Upper lobe of left lung (tissue), 4 donors: ENCODE measurements around the gene STAT5B.

Source experiments
- POLR2A ChIP-seq, 4 donors: fragments of 450-650 bp; IDR thresholded peaks; one replicate each; pipeline ENCODE4 v1.5.1; 2016 to 2017; ENCODE audit warnings: antibody characterized with exemption in 4 of 4, mild to moderate bottlenecking in 2 of 4
- POLR2AphosphoS5 ChIP-seq, 2 donors: sonication (generic); formaldehyde crosslinking; IDR thresholded peaks; one replicate each; pipeline ENCODE4 v1.5.1; 2017; ENCODE audit warnings: antibody characterized with exemption in 2 of 2
- TF ChIP-seq, protein P1 (sequence below), 6 experiments: fragments of 450-650 bp in 4 of 6; fragments of 200-600 bp in 2 of 6; sonication (generic) in 2 of 6; IDR thresholded peaks; one replicate each; pipeline ENCODE4 v1.5.1; 2016 to 2019; ENCODE audit warnings: antibody characterized with exemption in 6 of 6

- TF ChIP-seq, protein P1, sequence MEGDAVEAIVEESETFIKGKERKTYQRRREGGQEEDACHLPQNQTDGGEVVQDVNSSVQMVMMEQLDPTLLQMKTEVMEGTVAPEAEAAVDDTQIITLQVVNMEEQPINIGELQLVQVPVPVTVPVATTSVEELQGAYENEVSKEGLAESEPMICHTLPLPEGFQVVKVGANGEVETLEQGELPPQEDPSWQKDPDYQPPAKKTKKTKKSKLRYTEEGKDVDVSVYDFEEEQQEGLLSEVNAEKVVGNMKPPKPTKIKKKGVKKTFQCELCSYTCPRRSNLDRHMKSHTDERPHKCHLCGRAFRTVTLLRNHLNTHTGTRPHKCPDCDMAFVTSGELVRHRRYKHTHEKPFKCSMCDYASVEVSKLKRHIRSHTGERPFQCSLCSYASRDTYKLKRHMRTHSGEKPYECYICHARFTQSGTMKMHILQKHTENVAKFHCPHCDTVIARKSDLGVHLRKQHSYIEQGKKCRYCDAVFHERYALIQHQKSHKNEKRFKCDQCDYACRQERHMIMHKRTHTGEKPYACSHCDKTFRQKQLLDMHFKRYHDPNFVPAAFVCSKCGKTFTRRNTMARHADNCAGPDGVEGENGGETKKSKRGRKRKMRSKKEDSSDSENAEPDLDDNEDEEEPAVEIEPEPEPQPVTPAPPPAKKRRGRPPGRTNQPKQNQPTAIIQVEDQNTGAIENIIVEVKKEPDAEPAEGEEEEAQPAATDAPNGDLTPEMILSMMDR (IDR thresholded peaks at IDR 0.05): no peak
- TF ChIP-seq POLR2A (IDR thresholded peaks at IDR 0.05) (no peak), POLR2AphosphoS5 (IDR thresholded peaks at IDR 0.05) (peak in 1 of 2 donors; percentile 40)
Measured at GRCh38 chr17:42247734-42248133, 28.5 kb downstream of the STAT5B start.
